Measurements from ENCODE around the gene LRRC34. TPM values are rescaled to one million over a fixed set of nuclear protein-coding genes. Genes with fewer than 3 reads are reported as not detected.

The LRRC34 gene
- total RNA-seq, 4 donors from 2014 or later: 0.34 to 0.89 (median 0.71) TPM

DNA sequence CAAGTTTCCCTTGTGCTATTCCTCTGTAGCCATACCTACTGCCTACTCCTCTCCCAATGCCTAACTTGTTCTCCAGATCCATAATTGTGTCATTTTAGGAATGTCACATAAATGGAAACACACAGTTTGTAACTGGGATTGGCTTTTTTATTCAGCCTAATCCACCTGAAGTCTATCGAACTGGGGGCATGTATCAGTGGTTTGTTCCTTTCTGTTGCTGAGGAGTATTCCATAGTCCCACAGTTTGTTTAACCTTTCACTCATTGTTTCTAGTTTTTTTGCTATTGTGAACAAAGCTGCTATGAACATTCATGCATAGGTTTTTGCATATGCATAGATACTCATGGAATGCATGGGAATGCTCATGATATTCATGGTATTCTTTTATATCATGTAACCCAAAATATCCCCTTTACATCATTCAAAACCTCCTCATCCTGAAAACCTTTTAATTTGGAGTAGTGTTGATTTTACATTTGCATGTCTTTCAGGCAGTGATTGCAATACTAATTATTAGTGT, 25.9 kb upstream of the LRRC34 start:
- Histone ChIP-seq H3K9me3 (no peaks in the 10 kb centered on the region), H3K4me1 (no peaks in the 10 kb centered on the region), H3K4me3 (no peak overlapping the region), H3K27ac (no peak overlapping the region), H3K27me3 (no peaks in the 10 kb centered on the region), H3K36me3 (no peaks in the 10 kb centered on the region)
- TF ChIP-seq POLR2A (IDR thresholded peaks at IDR 0.05) (no peak), EP300 (IDR thresholded peaks at IDR 0.05) (no peak), CTCF (IDR thresholded peaks at IDR 0.05) (no peak), POLR2AphosphoS5 (IDR thresholded peaks at IDR 0.05) (no peak)
- no peak for DNase-seq (ENCODE audit: low spot score in 2 of 2)
- WGBS: 86% methylated on average over 1 of the region's 1 CpG

- Histone ChIP-seq H3K27ac (no peak overlapping the region), H3K36me3 (no peaks in the 10 kb centered on the region), H3K4me1 (no peaks in the 10 kb centered on the region), H3K4me3 (no peak overlapping the region), H3K27me3 (no peaks in the 10 kb centered on the region), H3K9me3 (no peaks in the 10 kb centered on the region)
- no peak for TF ChIP-seq POLR2A (IDR thresholded peaks at IDR 0.05)
- TF ChIP-seq POLR2AphosphoS5 (IDR thresholded peaks at IDR 0.05): no peak
- TF ChIP-seq CTCF (IDR thresholded peaks at IDR 0.05): no peak
- no peak for TF ChIP-seq EP300 (IDR thresholded peaks at IDR 0.05)
- 92% methylated on average over 3 of the region's 3 CpGs for WGBS
- DNase-seq (ENCODE audit: low spot score in 2 of 2): no peak
Measured at GRCh38 chr3:169836942-169837275, 24.2 kb upstream of the LRRC34 start.

- H3K36me3 ChIP-seq: no peaks in the 10 kb centered on the region
- no peaks in the 10 kb centered on the region for H3K9me3 ChIP-seq
- WGBS: 82% methylated on average over 5 of the region's 5 CpGs
- no peaks in the 10 kb centered on the region for H3K27me3 ChIP-seq
- no peak overlapping the region for H3K4me3 ChIP-seq
- TF ChIP-seq EP300 (IDR thresholded peaks at IDR 0.05): no peak
- no peak for TF ChIP-seq POLR2A (IDR thresholded peaks at IDR 0.05)
- no peaks in the 10 kb centered on the region for H3K4me1 ChIP-seq
- H3K27ac ChIP-seq: no peak overlapping the region
- no peak for DNase-seq (ENCODE audit: low spot score in 2 of 2)
Measured at GRCh38 chr3:169836078-169836941, 23.6 kb upstream of the LRRC34 start.

DNA sequence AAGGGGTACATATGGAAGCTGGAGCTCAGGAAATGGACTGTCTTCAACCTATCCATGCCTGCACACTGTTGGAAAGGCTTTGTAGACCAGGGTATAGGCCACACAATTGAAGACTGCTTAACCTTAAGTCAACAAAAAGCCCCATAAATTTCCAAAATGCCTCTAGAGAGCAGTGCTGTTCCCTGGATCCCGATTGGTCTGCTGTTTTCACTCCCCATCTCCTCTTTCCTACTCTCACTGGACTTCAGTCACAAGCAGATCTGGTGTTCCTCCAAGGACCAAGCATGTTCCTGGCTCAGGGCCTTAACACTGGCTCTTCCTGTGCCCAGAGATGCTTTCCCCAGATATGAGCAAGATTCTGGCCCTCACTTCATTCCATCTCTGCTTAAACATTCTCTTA, 22.8 kb upstream of the LRRC34 start:
- no peak overlapping the region for H3K4me3 ChIP-seq
- TF ChIP-seq POLR2A (IDR thresholded peaks at IDR 0.05): no peak
- no peak for TF ChIP-seq EP300 (IDR thresholded peaks at IDR 0.05)
- TF ChIP-seq CTCF (IDR thresholded peaks at IDR 0.05): no peak
- no peak for TF ChIP-seq POLR2AphosphoS5 (IDR thresholded peaks at IDR 0.05)
- no peaks in the 10 kb centered on the region for H3K4me1 ChIP-seq
- H3K36me3 ChIP-seq: no peaks in the 10 kb centered on the region
- no peak overlapping the region for H3K27ac ChIP-seq
- 45% methylated on average over 1 of the region's 1 CpG for WGBS
- DNase-seq (ENCODE audit: low spot score in 2 of 2): no peak
- no peaks in the 10 kb centered on the region for H3K27me3 ChIP-seq
- no peaks in the 10 kb centered on the region for H3K9me3 ChIP-seq

- TF ChIP-seq EP300 (IDR thresholded peaks at IDR 0.05): no peak
- TF ChIP-seq POLR2AphosphoS5 (IDR thresholded peaks at IDR 0.05): no peak
- TF ChIP-seq POLR2A (IDR thresholded peaks at IDR 0.05): no peak
- no peak for TF ChIP-seq CTCF (IDR thresholded peaks at IDR 0.05)
- no peaks in the 10 kb centered on the region for H3K4me1 ChIP-seq
- H3K9me3 ChIP-seq: no peaks in the 10 kb centered on the region
- H3K36me3 ChIP-seq: no peaks in the 10 kb centered on the region
- WGBS: 78% methylated on average over 4 of the region's 4 CpGs
- no peak for DNase-seq (ENCODE audit: low spot score in 2 of 2)
- no peak overlapping the region for H3K27ac ChIP-seq
- no peaks in the 10 kb centered on the region for H3K27me3 ChIP-seq
- no peak overlapping the region for H3K4me3 ChIP-seq
Measured at GRCh38 chr3:169827712-169828111, 15.0 kb upstream of the LRRC34 start.

Measured in suprapubic skin (tissue), 4 donors.